ENCODE data around the gene AQP2. TPM values are rescaled to one million over a fixed set of nuclear protein-coding genes. Genes with fewer than 3 reads are reported as not detected.

The AQP2 gene
- polyA plus RNA-seq, 1 of the 3 experiments (the other 2 are of a cell fraction), result not detected

DNA sequence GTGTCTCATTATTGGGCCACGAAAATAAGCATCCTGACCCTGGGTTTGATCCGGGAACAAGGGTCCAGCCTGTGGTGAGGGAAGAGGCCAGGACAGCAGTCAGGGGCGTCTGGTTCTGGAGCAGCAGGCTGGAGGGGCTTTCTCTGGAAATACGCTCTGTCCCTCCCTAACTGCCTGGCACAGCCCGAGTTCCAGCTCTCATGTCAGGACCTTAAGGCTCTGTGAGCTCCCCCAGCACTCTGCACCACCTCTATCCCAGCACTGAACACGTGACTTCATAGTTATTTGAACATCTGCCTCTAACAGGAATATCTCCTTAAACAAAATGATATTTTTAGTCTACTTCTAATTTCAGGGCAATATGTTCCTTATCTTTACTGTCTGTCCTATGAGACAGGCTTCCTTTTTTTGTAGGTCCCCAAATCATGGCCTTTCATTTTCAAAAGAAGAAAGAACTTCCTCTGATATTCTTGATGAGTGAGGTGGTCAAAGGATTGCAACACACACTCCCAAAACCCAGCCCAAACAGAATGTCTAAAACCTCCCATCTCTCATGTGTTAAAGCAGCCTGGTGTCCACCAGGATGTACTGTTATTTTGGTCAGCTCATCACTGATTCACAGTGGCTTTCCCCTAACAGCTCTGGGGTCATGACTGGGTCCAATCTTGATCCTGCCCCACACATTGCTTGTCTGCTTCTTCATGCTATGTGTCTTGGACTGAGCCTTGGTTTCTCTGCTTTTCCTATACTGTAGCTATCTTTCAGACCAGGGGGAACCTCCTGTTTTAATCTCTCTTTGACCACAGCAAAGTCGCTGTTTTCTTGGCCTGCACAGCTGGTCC lies 31.9 kb downstream of the AQP2 start (continued):
- TF ChIP-seq, protein P1, sequence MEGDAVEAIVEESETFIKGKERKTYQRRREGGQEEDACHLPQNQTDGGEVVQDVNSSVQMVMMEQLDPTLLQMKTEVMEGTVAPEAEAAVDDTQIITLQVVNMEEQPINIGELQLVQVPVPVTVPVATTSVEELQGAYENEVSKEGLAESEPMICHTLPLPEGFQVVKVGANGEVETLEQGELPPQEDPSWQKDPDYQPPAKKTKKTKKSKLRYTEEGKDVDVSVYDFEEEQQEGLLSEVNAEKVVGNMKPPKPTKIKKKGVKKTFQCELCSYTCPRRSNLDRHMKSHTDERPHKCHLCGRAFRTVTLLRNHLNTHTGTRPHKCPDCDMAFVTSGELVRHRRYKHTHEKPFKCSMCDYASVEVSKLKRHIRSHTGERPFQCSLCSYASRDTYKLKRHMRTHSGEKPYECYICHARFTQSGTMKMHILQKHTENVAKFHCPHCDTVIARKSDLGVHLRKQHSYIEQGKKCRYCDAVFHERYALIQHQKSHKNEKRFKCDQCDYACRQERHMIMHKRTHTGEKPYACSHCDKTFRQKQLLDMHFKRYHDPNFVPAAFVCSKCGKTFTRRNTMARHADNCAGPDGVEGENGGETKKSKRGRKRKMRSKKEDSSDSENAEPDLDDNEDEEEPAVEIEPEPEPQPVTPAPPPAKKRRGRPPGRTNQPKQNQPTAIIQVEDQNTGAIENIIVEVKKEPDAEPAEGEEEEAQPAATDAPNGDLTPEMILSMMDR (IDR thresholded peaks at IDR 0.05), result no peak
- TF ChIP-seq JUND (IDR thresholded peaks at IDR 0.05), result no peak
- TF ChIP-seq TAF1 (IDR thresholded peaks at IDR 0.05; ENCODE audit: borderline replicate concordance, low read depth, low read length), result no peak

DNA sequence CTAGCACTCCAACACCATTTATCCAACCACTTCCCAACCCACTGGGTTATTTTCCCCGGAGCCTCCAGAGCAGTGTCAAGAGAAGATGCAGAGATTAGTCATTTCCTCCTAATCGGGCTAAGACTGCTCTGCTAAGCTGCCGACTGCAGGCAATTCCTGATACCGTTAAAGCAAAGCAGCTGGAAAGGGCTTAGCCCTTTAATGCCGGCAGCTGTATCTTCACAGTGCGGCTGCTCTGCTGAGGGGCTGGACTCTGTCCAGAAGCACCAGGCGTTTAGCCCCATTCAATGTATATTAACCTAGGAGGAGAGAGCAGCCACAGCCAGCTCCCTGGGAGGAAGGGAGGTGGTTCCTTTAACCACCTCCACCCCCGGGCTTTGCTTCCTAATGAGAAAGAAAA lies 33.4 kb downstream of the AQP2 start:
- Histone ChIP-seq H3K9me2 (no peaks in the 10 kb centered on the region), H3K4me1 (ENCODE audit: control insufficient read depth in 1 of 2, insufficient read depth in 2 of 2, low read depth in 1 of 2, low read length in 1 of 2) (peaks cover 20 to 80% of the 10 kb centered on the region in 2 experiments), H3K27me3 (ENCODE audit: insufficient read depth) (no peaks in the 10 kb centered on the region), H4K20me1 (ENCODE audit: insufficient read depth) (no peaks in the 10 kb centered on the region), H3K36me3 (replicated peaks in 1 of 2; ENCODE audit: control insufficient read depth in 1 of 2, insufficient read depth in 2 of 2, low read length in 1 of 2) (peaks cover 1 to 17% of the 10 kb centered on the region in 2 experiments), H3K4me3 (ENCODE audit: low read depth in 2 of 2, low read length in 1 of 2) (no peak overlapping the region), H3F3A (replicated peaks; ENCODE audit: insufficient read depth) (peaks cover 33% of the 10 kb centered on the region), H3K4me2 (peak overlapping the region; percentile 76), H3K9ac (peak overlapping the region; percentile 26; the same call in 1 of the 2 replicates), H3K9me3 (no peaks in the 10 kb centered on the region), H3K27ac (ENCODE audit: low read depth in 2 of 2, low read length in 1 of 2) (peak overlapping the region; percentile 70 to 99), H2AFZ (ENCODE audit: low read depth) (peak overlapping the region; percentile 26), H3K79me2 (ENCODE audit: insufficient read depth) (no peaks in the 10 kb centered on the region)
- DNase-seq, result peak; percentile 62
- 11% methylated on average over 8 of the region's 8 CpGs for WGBS (ENCODE audit: low lambda C conversion rate)
- POLR2A ChIA-PET, result interaction anchor here (0.7 to 2.4 kb wide), 13 partner anchors 9 to 116 kb away, joined by 3 to 8 read pairs (median 4); partner anchors contain the start of genes AQP2 and RACGAP1
- CTCF ChIA-PET, result interaction anchor here (0.6 to 12.7 kb wide), 13 partner anchors 9 to 104 kb away, joined by 3 to 176 read pairs (median 6); no protein-coding TSS in a partner anchor
- no peak for TF ChIP-seq SMC3 (IDR thresholded peaks at IDR 0.05; ENCODE audit: low read depth, low read length)
- TF ChIP-seq RCOR1 (IDR thresholded peaks at IDR 0.05; ENCODE audit: low read length), result peak; percentile 82; the same call in 1 of the 2 replicates
- TF ChIP-seq, protein P2, sequence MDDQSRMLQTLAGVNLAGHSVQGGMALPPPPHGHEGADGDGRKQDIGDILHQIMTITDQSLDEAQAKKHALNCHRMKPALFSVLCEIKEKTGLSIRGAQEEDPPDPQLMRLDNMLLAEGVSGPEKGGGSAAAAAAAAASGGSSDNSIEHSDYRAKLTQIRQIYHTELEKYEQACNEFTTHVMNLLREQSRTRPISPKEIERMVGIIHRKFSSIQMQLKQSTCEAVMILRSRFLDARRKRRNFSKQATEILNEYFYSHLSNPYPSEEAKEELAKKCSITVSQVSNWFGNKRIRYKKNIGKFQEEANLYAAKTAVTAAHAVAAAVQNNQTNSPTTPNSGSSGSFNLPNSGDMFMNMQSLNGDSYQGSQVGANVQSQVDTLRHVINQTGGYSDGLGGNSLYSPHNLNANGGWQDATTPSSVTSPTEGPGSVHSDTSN (IDR thresholded peaks at IDR 0.05), result no peak
- TF ChIP-seq TEAD4 (IDR thresholded peaks at IDR 0.05; ENCODE audit: borderline replicate concordance, insufficient read depth), result no peak
- peak; percentile 86 for TF ChIP-seq TCF12 (IDR thresholded peaks at IDR 0.05)
- peak; percentile 24 for TF ChIP-seq RAD21 (IDR thresholded peaks at IDR 0.05; ENCODE audit: low read length)
- TF ChIP-seq, protein P1 (IDR thresholded peaks at IDR 0.05), result no peak
- TF ChIP-seq NRF1 (IDR thresholded peaks at IDR 0.05; ENCODE audit: low read depth, low read length), result peak; percentile 24; the same call in 1 of the 2 replicates
- no peak for TF ChIP-seq MEF2A (IDR thresholded peaks at IDR 0.05; ENCODE audit: borderline replicate concordance, low read depth)
- no peak for TF ChIP-seq GABPA (IDR thresholded peaks at IDR 0.05; ENCODE audit: low read depth)
- TF ChIP-seq FOXM1 (IDR thresholded peaks at IDR 0.05; ENCODE audit: low read depth), result no peak
- no peak for TF ChIP-seq FOXJ3 (CRISPR knock-in tag; IDR thresholded peaks at IDR 0.05)
- TF ChIP-seq MXI1 (IDR thresholded peaks at IDR 0.05; ENCODE audit: low read depth, low read length), result no peak
- TF ChIP-seq, protein P3, sequence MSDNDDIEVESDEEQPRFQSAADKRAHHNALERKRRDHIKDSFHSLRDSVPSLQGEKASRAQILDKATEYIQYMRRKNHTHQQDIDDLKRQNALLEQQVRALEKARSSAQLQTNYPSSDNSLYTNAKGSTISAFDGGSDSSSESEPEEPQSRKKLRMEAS (IDR thresholded peaks at IDR 0.05; ENCODE audit: low read depth), result 0 out of 2 replicates have a peak, but pooled peaks have one; percentile 22
- TF ChIP-seq, protein P4, sequence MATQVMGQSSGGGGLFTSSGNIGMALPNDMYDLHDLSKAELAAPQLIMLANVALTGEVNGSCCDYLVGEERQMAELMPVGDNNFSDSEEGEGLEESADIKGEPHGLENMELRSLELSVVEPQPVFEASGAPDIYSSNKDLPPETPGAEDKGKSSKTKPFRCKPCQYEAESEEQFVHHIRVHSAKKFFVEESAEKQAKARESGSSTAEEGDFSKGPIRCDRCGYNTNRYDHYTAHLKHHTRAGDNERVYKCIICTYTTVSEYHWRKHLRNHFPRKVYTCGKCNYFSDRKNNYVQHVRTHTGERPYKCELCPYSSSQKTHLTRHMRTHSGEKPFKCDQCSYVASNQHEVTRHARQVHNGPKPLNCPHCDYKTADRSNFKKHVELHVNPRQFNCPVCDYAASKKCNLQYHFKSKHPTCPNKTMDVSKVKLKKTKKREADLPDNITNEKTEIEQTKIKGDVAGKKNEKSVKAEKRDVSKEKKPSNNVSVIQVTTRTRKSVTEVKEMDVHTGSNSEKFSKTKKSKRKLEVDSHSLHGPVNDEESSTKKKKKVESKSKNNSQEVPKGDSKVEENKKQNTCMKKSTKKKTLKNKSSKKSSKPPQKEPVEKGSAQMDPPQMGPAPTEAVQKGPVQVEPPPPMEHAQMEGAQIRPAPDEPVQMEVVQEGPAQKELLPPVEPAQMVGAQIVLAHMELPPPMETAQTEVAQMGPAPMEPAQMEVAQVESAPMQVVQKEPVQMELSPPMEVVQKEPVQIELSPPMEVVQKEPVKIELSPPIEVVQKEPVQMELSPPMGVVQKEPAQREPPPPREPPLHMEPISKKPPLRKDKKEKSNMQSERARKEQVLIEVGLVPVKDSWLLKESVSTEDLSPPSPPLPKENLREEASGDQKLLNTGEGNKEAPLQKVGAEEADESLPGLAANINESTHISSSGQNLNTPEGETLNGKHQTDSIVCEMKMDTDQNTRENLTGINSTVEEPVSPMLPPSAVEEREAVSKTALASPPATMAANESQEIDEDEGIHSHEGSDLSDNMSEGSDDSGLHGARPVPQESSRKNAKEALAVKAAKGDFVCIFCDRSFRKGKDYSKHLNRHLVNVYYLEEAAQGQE (IDR thresholded peaks at IDR 0.05; ENCODE audit: low read depth, low read length), result no peak
- no peak for TF ChIP-seq EZH2phosphoT487 (IDR thresholded peaks at IDR 0.05; ENCODE audit: borderline replicate concordance, low read depth)
- TF ChIP-seq POLR2AphosphoS5 (IDR thresholded peaks at IDR 0.05; ENCODE audit: low read depth, low read length), result peak; percentile 51; the same call in 1 of the 2 replicates
- no peak for TF ChIP-seq RFX5 (IDR thresholded peaks at IDR 0.05; ENCODE audit: low read length)
- peak; percentile 62; the same call in 1 of the 2 replicates for TF ChIP-seq FOSL2 (IDR thresholded peaks at IDR 0.05; ENCODE audit: borderline replicate concordance, low read depth)

Measured in SK-N-SH (cell line).